ENCODE results near the gene SLC35F4.

Gene SLC35F4

DNA sequence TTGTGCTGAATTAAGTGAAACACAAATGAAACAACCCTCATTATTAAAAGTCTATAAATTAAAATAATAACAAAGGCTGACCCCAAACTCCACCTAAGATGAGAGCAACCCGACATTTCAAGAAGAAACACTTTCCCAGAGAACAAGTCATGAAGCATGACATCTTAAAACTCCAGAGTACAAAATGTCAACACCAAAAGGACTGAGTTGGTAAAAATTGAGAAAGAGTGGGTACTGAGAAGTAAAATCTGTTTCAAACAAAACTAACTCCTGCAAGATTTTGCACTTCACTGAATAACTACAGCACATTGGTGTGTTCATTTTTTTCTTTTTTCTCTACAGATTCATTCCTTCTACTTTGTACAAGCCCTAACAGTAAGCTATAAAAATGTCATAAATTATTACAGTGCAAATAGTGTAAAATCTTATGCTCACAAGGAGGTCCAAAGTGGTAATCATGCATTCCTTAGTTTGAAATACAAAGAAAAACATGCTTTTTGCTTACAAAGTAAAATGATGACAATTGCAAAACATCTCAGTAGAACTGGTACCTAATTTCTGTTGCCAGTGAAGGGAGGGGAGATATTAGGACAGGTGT is 31.8 kb downstream of the SLC35F4 start:
- no peaks in the 10 kb centered on the region for H3K79me2 ChIP-seq (ENCODE audit: insufficient read depth, low read length)
- H3K4me2 ChIP-seq (ENCODE audit: low read depth, low read length, poor library complexity, severe bottlenecking) = no peak overlapping the region
- no peak overlapping the region for H2AFZ ChIP-seq (ENCODE audit: low read length)
- no peaks in the 10 kb centered on the region for H3K9me2 ChIP-seq (replicated peaks; ENCODE audit: low read depth, low read length)
- H3K27me3 ChIP-seq (ENCODE audit: insufficient read depth, low read length, poor library complexity, severe bottlenecking) = no peaks in the 10 kb centered on the region
- no peak overlapping the region for H3K4me3 ChIP-seq (ENCODE audit: low read length, poor library complexity, severe bottlenecking)
- no peaks in the 10 kb centered on the region for H3F3A ChIP-seq (ENCODE audit: low read depth)
- TF ChIP-seq EZH2phosphoT487 (IDR thresholded peaks at IDR 0.05; ENCODE audit: borderline replicate concordance) = no peak
- no peak for TF ChIP-seq CTCF (conservative IDR thresholded peaks at IDR 0.05; ENCODE audit: low read length)
- no peaks in the 10 kb centered on the region for H3K36me3 ChIP-seq (ENCODE audit: insufficient read depth, low read length)
- H3K4me1 ChIP-seq (ENCODE audit: insufficient read depth, low read length, poor library complexity, severe bottlenecking) = no peaks in the 10 kb centered on the region
- no peaks in the 10 kb centered on the region for H3K9me3 ChIP-seq (ENCODE audit: insufficient read depth, low read depth, low read length)
- no peaks in the 10 kb centered on the region for H4K20me1 ChIP-seq (ENCODE audit: insufficient read depth, low read length, poor library complexity, severe bottlenecking)
- no peak overlapping the region for H3K9ac ChIP-seq (ENCODE audit: low read depth, low read length, poor library complexity, severe bottlenecking)

DNA sequence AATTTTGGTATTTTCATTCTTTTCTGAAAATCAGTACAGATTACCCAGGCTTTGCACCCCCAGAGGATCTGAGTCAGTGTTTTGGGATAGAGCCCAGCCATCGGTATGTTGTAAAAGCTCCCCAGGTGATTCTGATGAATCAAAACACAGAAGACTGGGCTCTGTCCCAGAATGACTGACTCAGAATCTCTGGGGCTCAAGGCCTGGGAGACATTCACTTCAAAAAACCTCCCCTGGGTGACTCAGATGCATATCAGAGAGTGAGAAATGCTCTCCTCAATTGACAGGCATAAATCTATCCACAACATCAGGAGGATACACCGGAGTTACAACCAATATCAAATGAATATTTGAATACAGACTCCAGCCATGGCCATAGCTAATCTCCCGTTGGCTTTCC is 32.6 kb downstream of the SLC35F4 start:
- Histone ChIP-seq H3F3A (ENCODE audit: low read depth) (no peaks in the 10 kb centered on the region), H3K79me2 (ENCODE audit: insufficient read depth, low read length) (no peaks in the 10 kb centered on the region), H3K4me2 (ENCODE audit: low read depth, low read length, poor library complexity, severe bottlenecking) (no peak overlapping the region), H3K27me3 (ENCODE audit: insufficient read depth, low read length, poor library complexity, severe bottlenecking) (no peaks in the 10 kb centered on the region), H3K9me2 (replicated peaks; ENCODE audit: low read depth, low read length) (no peaks in the 10 kb centered on the region), H2AFZ (ENCODE audit: low read length) (no peak overlapping the region), H3K4me1 (ENCODE audit: insufficient read depth, low read length, poor library complexity, severe bottlenecking) (no peaks in the 10 kb centered on the region), H4K20me1 (ENCODE audit: insufficient read depth, low read length, poor library complexity, severe bottlenecking) (no peaks in the 10 kb centered on the region), H3K4me3 (ENCODE audit: low read length, poor library complexity, severe bottlenecking) (no peak overlapping the region), H3K9ac (ENCODE audit: low read depth, low read length, poor library complexity, severe bottlenecking) (no peak overlapping the region), H3K9me3 (ENCODE audit: insufficient read depth, low read depth, low read length) (no peaks in the 10 kb centered on the region), H3K36me3 (ENCODE audit: insufficient read depth, low read length) (no peaks in the 10 kb centered on the region)
- TF ChIP-seq EZH2phosphoT487 (IDR thresholded peaks at IDR 0.05; ENCODE audit: borderline replicate concordance) (no peak), CTCF (conservative IDR thresholded peaks at IDR 0.05; ENCODE audit: low read length) (no peak)

- no peaks in the 10 kb centered on the region for H3K36me3 ChIP-seq (ENCODE audit: insufficient read depth, low read length)
- H3K4me2 ChIP-seq (ENCODE audit: low read depth, low read length, poor library complexity, severe bottlenecking) = no peak overlapping the region
- no peak for TF ChIP-seq EZH2phosphoT487 (IDR thresholded peaks at IDR 0.05; ENCODE audit: borderline replicate concordance)
Observed at GRCh38 chr14:57831981-57832380, 33.9 kb downstream of the SLC35F4 start.

GRCh38 chr14:57828713-57829112 is 37.2 kb downstream of the SLC35F4 start:
- Histone ChIP-seq H3K9ac (ENCODE audit: low read depth, low read length, poor library complexity, severe bottlenecking) (no peak overlapping the region), H3K9me3 (ENCODE audit: insufficient read depth, low read depth, low read length) (no peaks in the 10 kb centered on the region), H3K27me3 (ENCODE audit: insufficient read depth, low read length, poor library complexity, severe bottlenecking) (no peaks in the 10 kb centered on the region), H3K4me1 (ENCODE audit: insufficient read depth, low read length, poor library complexity, severe bottlenecking) (no peaks in the 10 kb centered on the region), H3K36me3 (ENCODE audit: insufficient read depth, low read length) (no peaks in the 10 kb centered on the region), H3K9me2 (replicated peaks; ENCODE audit: low read depth, low read length) (no peaks in the 10 kb centered on the region), H3K4me3 (ENCODE audit: low read length, poor library complexity, severe bottlenecking) (no peak overlapping the region), H2AFZ (ENCODE audit: low read length) (no peak overlapping the region), H3F3A (ENCODE audit: low read depth) (no peaks in the 10 kb centered on the region), H3K79me2 (ENCODE audit: insufficient read depth, low read length) (no peaks in the 10 kb centered on the region), H3K4me2 (ENCODE audit: low read depth, low read length, poor library complexity, severe bottlenecking) (no peak overlapping the region), H4K20me1 (ENCODE audit: insufficient read depth, low read length, poor library complexity, severe bottlenecking) (no peaks in the 10 kb centered on the region)
- TF ChIP-seq EZH2phosphoT487 (IDR thresholded peaks at IDR 0.05; ENCODE audit: borderline replicate concordance) = no peak
- no peak for TF ChIP-seq CTCF (conservative IDR thresholded peaks at IDR 0.05; ENCODE audit: low read length)

More at GRCh38 chr14:57831981-57832380, 33.9 kb downstream of the SLC35F4 start:
- Histone ChIP-seq H3K4me3 (ENCODE audit: low read length, poor library complexity, severe bottlenecking) (no peak overlapping the region), H3K9me3 (ENCODE audit: insufficient read depth, low read depth, low read length) (no peaks in the 10 kb centered on the region), H3K27me3 (ENCODE audit: insufficient read depth, low read length, poor library complexity, severe bottlenecking) (no peaks in the 10 kb centered on the region), H3K4me1 (ENCODE audit: insufficient read depth, low read length, poor library complexity, severe bottlenecking) (no peaks in the 10 kb centered on the region), H3K9ac (ENCODE audit: low read depth, low read length, poor library complexity, severe bottlenecking) (no peak overlapping the region), H2AFZ (ENCODE audit: low read length) (no peak overlapping the region), H3K9me2 (replicated peaks; ENCODE audit: low read depth, low read length) (no peaks in the 10 kb centered on the region), H3F3A (ENCODE audit: low read depth) (no peaks in the 10 kb centered on the region), H4K20me1 (ENCODE audit: insufficient read depth, low read length, poor library complexity, severe bottlenecking) (no peaks in the 10 kb centered on the region), H3K79me2 (ENCODE audit: insufficient read depth, low read length) (no peaks in the 10 kb centered on the region)
